Pancreas (tissue), 10 donors: ENCODE results near the gene DTYMK. TPM values are rescaled to one million over a fixed set of nuclear protein-coding genes. Genes with fewer than 3 reads are reported as not detected.
A peak's percentile ranks its signal among the peaks of the same experiment; 100 is the strongest.

Source experiments
- ATAC-seq, 4 donors: fragments of 200-7000 bp; cut with Tn5 transposase; one replicate each; pipeline versions ENCODE4 v1.8.0 to v1.9.1; 2020; ENCODE audit warnings: mild to moderate bottlenecking in 4 of 4, moderate library complexity in 4 of 4
- DNase-seq, 6 donors: peaks; one replicate each; pipeline ENCODE4 v3.0.0-alpha.2; 2020
- FAIRE-seq: peaks from 2 replicates; lab custom pipeline; 2012; peaks lifted over from hg19 to GRCh38; lab: Jason Lieb, UNC
- H3K27ac ChIP-seq, 4 donors: fragments of 200-600 bp; sonication (generic); 1 replicate in 3 of 4; 2 replicates in 1 of 4; pipeline versions ENCODE4 v1.5.0 to v1.8.0; 2020
- H3K27me3 ChIP-seq, 4 donors: fragments of 200-600 bp; one replicate each; pipeline ENCODE4 v1.8.0; 2021
- H3K36me3 ChIP-seq, 3 donors: fragments of 200-600 bp; sonication (generic) in 1 of 3; one replicate each; pipeline versions ENCODE4 v1.5.0 to v1.8.0; 2020 to 2021
- H3K4me1 ChIP-seq, 3 donors: fragments of 200-600 bp; one replicate each; pipeline ENCODE4 v1.8.0; 2021
- H3K4me3 ChIP-seq, 4 donors: fragments of 200-600 bp; sonication (generic) in 2 of 4; one replicate each; pipeline versions ENCODE4 v1.5.0 to v1.8.0; 2020 to 2021
- H3K9me3 ChIP-seq, 4 donors: fragments of 200-600 bp; one replicate each; pipeline ENCODE4 v1.8.0; 2021
- WGBS, 2 donors: extraction: QIAGEN DNeasy Blood & Tissue Kit; methylation state at CpG; one replicate each; pipeline ENCODE4 v1.1.7; 2013; 5-methylcytosine and 5-hydroxymethylcytosine counted together
- intact Hi-C, 3 donors: fragments of 100-400 bp; cut with DNase I; formaldehyde crosslinking; loops; one replicate each; pipeline versions ENCODE4 v1.11.1 to v1.14.2; 2022
- polyA plus RNA-seq, 2 donors: library from polyadenylated mRNA; stranded (reverse); fragments of 200-250 nt; gene quantifications; one replicate each; pipeline ENCODE4 v1.2.3, GENCODE V29; 2013
- total RNA-seq, 6 donors: library from RNA; stranded (reverse); fragmentation: NEBNext Ultra II Directional in 4 of 6; extraction: Animal tissue kit (Norgen Biotek cat#: 25700) in 4 of 6; gene quantifications; one replicate each; pipeline versions ENCODE4 v1.2.1 to v1.2.4, GENCODE V29; 2021 to 2023
- TF ChIP-seq, protein P1 (sequence below), 4 donors: fragments of 200-600 bp; sonication (generic) in 3 of 4; IDR thresholded peaks; one replicate each; pipeline versions ENCODE4 v1.5.0 to v1.8.0; 2021; ENCODE audit warnings: antibody characterized with exemption in 4 of 4
- donor health status: healthy with polysubstance abuse.
- donor health status: DM: no; HTN: no; CAD: no; lungs with moderate emphysema.
- donor health status: DM: no; HTN: no; CAD: no.
- donor health status: control.
- donor health status: control.
- donor health status: Bipolar disorder and iron deficiency.
- donor health status: DM: yes; HTN: yes; CAD: no.
- donor health status: DM: no; HTN: no; CAD: no.
- donor health status: DM: no; HTN: no; CAD: no.
- donor health status: DM: yes; HTN: yes; CAD: no.

Gene DTYMK
- total and polyA plus RNA-seq, 8 donors, result 3.7 to 11.0 (median 8.4) TPM

DNA sequence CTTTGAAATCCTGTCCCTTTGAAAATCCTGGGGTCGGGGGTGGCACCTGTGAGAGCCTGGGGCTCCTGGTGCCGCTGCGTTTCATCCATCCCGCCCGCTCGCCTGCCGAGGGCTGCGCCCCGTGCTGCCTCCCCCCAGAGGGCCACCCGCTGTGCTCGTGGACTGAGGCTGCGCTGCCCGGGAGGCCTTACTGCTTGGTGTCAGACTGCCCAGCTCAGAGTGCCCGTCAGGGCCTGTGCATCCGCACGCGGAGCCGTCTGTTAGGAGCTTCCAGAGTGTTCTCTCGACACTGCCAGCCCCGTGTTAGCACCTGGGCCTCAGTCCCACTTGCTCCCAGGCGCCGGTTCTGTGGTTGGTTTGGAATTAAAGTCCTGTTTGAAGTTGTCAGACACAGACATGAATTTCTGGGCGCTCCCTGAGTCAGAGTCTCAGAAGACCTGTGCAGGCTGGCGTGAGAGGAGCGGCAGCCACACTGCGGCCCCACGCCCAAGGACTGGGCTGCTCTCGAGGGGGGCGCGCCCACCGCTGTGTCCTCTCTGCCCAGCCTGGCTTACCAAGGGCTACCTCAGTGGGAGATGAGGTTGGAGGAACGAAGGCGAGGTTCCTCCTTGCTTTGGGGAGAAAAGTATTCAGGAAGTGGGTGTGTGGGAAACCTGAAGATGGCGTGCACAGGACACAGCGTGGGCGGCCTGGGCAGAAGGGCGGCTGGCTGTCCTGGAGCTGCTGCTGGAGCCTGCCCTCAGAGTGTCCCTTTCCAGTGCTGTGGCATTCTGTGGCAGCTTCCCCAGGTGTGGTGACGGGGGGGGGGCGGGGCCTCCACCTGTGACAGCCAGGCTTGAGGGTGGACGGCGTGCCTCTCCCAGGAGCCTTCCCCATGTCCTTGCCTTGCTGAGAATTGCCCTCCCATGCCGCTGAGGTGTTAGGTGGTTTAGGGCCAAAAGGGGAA lies 14.1 kb downstream of the DTYMK start:
- WGBS, 2 donors, result 93 to 94% methylated on average over 41 to 42 of the region's 42 CpGs
- TF ChIP-seq, protein P1, sequence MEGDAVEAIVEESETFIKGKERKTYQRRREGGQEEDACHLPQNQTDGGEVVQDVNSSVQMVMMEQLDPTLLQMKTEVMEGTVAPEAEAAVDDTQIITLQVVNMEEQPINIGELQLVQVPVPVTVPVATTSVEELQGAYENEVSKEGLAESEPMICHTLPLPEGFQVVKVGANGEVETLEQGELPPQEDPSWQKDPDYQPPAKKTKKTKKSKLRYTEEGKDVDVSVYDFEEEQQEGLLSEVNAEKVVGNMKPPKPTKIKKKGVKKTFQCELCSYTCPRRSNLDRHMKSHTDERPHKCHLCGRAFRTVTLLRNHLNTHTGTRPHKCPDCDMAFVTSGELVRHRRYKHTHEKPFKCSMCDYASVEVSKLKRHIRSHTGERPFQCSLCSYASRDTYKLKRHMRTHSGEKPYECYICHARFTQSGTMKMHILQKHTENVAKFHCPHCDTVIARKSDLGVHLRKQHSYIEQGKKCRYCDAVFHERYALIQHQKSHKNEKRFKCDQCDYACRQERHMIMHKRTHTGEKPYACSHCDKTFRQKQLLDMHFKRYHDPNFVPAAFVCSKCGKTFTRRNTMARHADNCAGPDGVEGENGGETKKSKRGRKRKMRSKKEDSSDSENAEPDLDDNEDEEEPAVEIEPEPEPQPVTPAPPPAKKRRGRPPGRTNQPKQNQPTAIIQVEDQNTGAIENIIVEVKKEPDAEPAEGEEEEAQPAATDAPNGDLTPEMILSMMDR (IDR thresholded peaks at IDR 0.05), result no peak
- intact Hi-C loops, result no loop called here
- Histone ChIP-seq H3K27ac (no peak overlapping the region), H3K27me3 (no peaks in the 10 kb centered on the region), H3K9me3 (no peaks in the 10 kb centered on the region), H3K4me1 (no peaks in the 10 kb centered on the region), H3K4me3 (no peak overlapping the region), H3K36me3 (peaks cover 0 to 43% (median 3%) of the 10 kb centered on the region in 3 donors)
- FAIRE-seq (no peak), DNase-seq (peak in 1 of 6 donors; percentile 55), ATAC-seq (no peak)

DNA sequence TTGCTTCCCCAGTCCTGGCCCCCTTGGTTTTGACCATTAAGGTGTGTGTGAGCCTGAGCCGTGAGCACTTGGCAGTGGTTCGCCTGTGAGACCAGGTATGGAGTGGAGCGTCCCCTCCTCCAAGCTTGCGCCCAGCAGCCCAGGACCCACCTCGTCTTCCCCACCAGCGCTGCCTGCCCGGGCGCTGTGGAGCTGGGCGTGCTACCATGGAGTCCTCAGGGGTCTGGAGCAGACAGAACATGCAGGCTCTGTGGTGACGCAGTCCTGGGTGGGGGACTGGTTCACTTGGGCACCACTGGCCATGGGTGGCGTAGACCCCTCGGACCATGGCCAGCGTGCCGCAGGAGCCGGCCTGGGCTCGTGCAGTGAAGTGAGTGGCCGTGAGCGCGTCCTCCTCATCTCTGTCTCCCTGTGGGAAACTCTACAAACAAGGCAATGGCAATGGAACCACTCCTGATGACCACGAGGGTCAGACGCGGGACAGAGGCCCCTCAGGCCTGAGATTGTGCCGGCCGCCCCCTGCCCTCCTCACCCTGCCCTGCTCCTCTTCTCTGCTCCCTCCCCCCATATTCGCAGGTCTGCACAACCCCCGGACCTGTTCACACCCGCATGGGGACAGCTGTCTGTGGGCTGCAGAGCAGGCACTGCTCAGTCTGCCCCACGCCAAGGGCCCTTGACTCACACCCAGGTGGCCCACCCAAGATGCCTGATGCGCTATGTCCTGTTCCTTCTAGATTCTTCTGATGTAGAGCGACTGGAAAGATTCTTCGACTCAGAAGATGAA lies 15.0 kb downstream of the DTYMK start:
- TF ChIP-seq, protein P1 (IDR thresholded peaks at IDR 0.05), result no peak
- Histone ChIP-seq H3K27me3 (no peaks in the 10 kb centered on the region), H3K9me3 (no peaks in the 10 kb centered on the region), H3K27ac (no peak overlapping the region), H3K4me1 (no peaks in the 10 kb centered on the region), H3K4me3 (no peak overlapping the region), H3K36me3 (peaks cover 0 to 36% (median 3%) of the 10 kb centered on the region in 3 donors)
- DNase-seq, result peak in 1 of 6 donors; percentile 32
- no peak for ATAC-seq
- no peak for FAIRE-seq
- intact Hi-C loops, result no loop called here
- WGBS, 2 donors, result 91 to 94% methylated on average over 30 to 31 of the region's 31 CpGs

DNA sequence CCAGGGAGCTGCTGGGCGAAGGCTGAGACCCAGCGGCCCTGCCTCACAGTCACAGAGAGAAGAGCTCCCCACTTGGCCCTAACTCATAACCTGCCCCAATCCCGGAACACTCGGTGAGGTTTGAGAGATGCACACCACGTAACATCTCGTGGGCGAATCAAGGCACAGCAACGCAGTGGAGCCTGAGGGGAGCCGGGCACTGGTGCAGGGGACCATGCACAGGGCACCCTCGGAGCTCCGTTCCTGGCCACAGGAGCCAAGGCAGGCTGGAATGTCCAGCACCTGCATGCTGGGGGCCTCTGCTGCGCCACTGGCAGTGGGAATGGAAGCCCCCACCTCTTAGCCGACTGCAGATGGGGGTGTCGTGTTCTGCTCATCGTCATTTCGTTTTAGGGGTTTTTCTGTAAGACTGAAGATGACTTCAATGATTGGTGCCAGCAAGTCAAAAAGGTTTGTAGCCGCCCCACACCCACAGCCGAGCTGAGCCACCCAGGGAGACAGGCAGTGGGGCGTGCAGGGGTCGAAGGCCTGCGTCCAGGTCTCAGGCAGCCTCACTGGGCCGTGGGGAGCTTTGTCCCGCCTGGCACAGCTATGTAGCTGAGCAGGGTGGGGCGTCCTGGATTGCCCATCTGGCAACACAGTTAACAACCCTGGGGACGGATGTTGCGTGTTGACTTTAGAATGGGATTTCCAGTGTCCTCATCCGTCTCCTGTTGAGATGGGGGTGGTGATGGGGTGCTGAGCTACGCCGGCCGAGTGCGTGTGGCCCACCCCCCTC lies 16.1 kb downstream of the DTYMK start:
- FAIRE-seq (no peak), DNase-seq (peak in 1 of 6 donors; percentile 71), ATAC-seq (no peak)
- H3K36me3 ChIP-seq, result peaks cover 0 to 36% (median 3%) of the 10 kb centered on the region in 3 donors
- TF ChIP-seq, protein P1 (IDR thresholded peaks at IDR 0.05), result no peak
- intact Hi-C loops, result no loop called here
- H3K4me3 ChIP-seq, result no peak overlapping the region
- no peaks in the 10 kb centered on the region for H3K4me1 ChIP-seq
- 90 to 91% methylated on average over 31 of the region's 31 CpGs for WGBS, 2 donors
- no peaks in the 10 kb centered on the region for H3K27me3 ChIP-seq
- no peaks in the 10 kb centered on the region for H3K9me3 ChIP-seq
- H3K27ac ChIP-seq, result no peak overlapping the region

DNA sequence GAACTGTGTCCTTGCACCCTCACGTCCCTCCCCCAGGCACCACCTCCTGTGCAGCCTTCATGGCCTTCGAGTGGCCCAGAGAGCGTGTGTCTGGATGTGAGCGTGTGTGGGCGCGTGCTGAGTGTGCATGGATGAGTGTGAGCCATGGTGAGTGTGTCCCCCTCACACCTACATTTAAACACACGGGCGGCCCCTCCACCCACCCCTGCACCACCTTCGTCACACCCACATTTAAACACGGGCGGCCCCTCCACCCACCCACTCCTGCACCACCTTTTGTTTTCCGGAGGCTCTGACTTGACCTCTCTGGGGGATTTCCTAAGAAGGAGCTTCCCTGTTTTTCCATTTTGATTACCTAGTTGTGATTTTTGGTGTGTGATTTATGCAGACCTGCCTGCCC lies 17.8 kb downstream of the DTYMK start:
- Histone ChIP-seq H3K9me3 (no peaks in the 10 kb centered on the region), H3K4me1 (no peaks in the 10 kb centered on the region), H3K27me3 (no peaks in the 10 kb centered on the region), H3K36me3 (peaks cover 0 to 36% (median 3%) of the 10 kb centered on the region in 3 donors), H3K4me3 (no peak overlapping the region), H3K27ac (no peak overlapping the region)
- intact Hi-C loops, result no loop called here
- 92 to 94% methylated on average over 11 to 12 of the region's 12 CpGs for WGBS, 2 donors
- ATAC-seq (no peak), DNase-seq (no peak), FAIRE-seq (no peak)
- TF ChIP-seq, protein P1 (IDR thresholded peaks at IDR 0.05), result no peak
